ENCODE results near the gene PRSS56.

DNA sequence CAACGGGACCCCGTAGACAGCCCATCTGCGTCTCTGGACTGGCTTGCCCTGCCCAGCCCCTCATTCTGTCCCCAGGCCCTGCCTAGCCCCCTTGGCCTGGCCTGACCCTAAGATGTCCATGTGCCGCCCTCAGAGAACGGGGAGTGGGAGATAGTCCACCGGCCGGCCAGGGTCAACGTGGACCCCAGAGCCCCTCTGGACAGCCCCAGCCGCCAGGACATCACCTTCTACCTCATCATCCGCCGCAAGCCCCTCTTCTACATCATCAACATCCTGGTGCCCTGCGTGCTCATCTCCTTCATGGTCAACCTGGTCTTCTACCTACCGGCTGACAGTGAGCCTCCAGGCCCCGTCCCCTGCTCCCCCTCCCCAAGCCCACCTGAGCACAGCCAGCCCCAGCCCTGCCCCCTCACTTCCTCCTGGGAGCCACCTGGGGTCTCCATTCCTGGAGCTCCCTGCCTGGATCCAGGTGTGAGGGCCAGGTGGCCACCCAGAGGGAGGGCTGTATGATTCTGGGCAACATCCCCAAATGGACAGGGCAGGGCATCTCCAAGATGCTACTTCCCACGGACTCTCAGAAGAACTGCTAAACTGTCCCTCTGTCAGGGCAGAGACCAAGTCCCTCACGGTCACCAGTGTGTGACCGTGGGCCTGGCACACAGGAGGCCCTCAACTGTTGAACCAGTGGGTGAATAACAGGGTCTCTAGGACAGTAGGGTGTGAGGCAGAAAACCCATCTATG is 9.8 kb downstream of the PRSS56 start:
- TF ChIP-seq CEBPB (IDR thresholded peaks at IDR 0.05) (no peak), FOXM1 (IDR thresholded peaks at IDR 0.05; ENCODE audit: borderline replicate concordance, low read depth) (no peak)
